ENCODE results near the gene MAD1L1. TPM values are rescaled to one million over a fixed set of nuclear protein-coding genes. Genes with fewer than 3 reads are reported as not detected.

Gene MAD1L1
- total RNA-seq, 4 donors from 2014 or later: 18.4 to 39.1 (median 25.7) TPM

- no peak for TF ChIP-seq CTCF (IDR thresholded peaks at IDR 0.05)
- no peak for ATAC-seq (ENCODE audit: low FRiP score)
- no peak for DNase-seq (ENCODE audit: low spot score)
Measured at GRCh38 chr7:2152646-2153045, 80.1 kb downstream of the MAD1L1 start.

- no peak for TF ChIP-seq CTCF (IDR thresholded peaks at IDR 0.05)
- ATAC-seq (ENCODE audit: low FRiP score) (no peak), DNase-seq (ENCODE audit: low spot score) (no peak)
Measured at GRCh38 chr7:2151801-2152612, 80.7 kb downstream of the MAD1L1 start.

- TF ChIP-seq CTCF (IDR thresholded peaks at IDR 0.05): no peak
- ATAC-seq (ENCODE audit: low FRiP score): no peak
- DNase-seq (ENCODE audit: low spot score): no peak
Measured at GRCh38 chr7:2151237-2151636, 81.5 kb downstream of the MAD1L1 start.

GRCh38 chr7:2150445-2150815 is 82.3 kb downstream of the MAD1L1 start:
- no peak for ATAC-seq (ENCODE audit: low FRiP score)
- TF ChIP-seq CTCF (IDR thresholded peaks at IDR 0.05): no peak
- DNase-seq (ENCODE audit: low spot score): no peak

GRCh38 chr7:2149672-2150444 is 82.9 kb downstream of the MAD1L1 start:
- no peak for TF ChIP-seq CTCF (IDR thresholded peaks at IDR 0.05)
- DNase-seq (ENCODE audit: low spot score): no peak
- ATAC-seq (ENCODE audit: low FRiP score): no peak

GRCh38 chr7:2148814-2149213 is 83.9 kb downstream of the MAD1L1 start:
- no peak for TF ChIP-seq CTCF (IDR thresholded peaks at IDR 0.05)
- DNase-seq (ENCODE audit: low spot score): no peak
- ATAC-seq (ENCODE audit: low FRiP score): no peak
